ENCODE results near the gene PPP2R3B.
"Not testable (repeated sequence)": the region's sequence is repeated elsewhere in the genome, so short reads cannot be mapped to it uniquely, and the experiment has no call there.

Gene PPP2R3B

GRCh38 chrX:386768-387575 lies at the start of gene PPP2R3B:
TSS of gene PPP2R3B (minus strand) at chrX:386907. CDS start at chrX:386691, 216 bp downstream.
- no peak for DNase-seq

GRCh38 chrX:435536-436122 lies 48.9 kb upstream of the PPP2R3B start:
- DNase-seq: no peak

- no peak for DNase-seq
These were observed 48.2 kb upstream of the PPP2R3B start for GRCh38 chrX:434946-435345.

GRCh38 chrX:433771-434170 lies 47.1 kb upstream of the PPP2R3B start:
- no peak for DNase-seq

GRCh38 chrX:432666-433065 lies 46.0 kb upstream of the PPP2R3B start:
- not testable (repeated sequence) for DNase-seq

GRCh38 chrX:431492-432111 lies 44.9 kb upstream of the PPP2R3B start:
- no peak for DNase-seq

- DNase-seq: no peak
These were observed 44.3 kb upstream of the PPP2R3B start for GRCh38 chrX:431056-431455.

GRCh38 chrX:429266-429825 lies 42.6 kb upstream of the PPP2R3B start:
- DNase-seq: no peak

GRCh38 chrX:427812-428725 lies 41.4 kb upstream of the PPP2R3B start:
- no peak for DNase-seq

GRCh38 chrX:426881-427280 lies 40.2 kb upstream of the PPP2R3B start:
- no peak for DNase-seq

GRCh38 chrX:425056-425455 lies 38.3 kb upstream of the PPP2R3B start:
- no peak for DNase-seq

GRCh38 chrX:421646-422391 lies 35.1 kb upstream of the PPP2R3B start:
- DNase-seq: no peak

- no peak for DNase-seq
These were observed 34.0 kb upstream of the PPP2R3B start for GRCh38 chrX:420496-421223.

GRCh38 chrX:418927-419729 lies 32.4 kb upstream of the PPP2R3B start:
- DNase-seq: peak; percentile 25

- not testable (repeated sequence) for DNase-seq
These were observed 28.8 kb upstream of the PPP2R3B start for GRCh38 chrX:415498-415897.

GRCh38 chrX:413322-414201 lies 26.9 kb upstream of the PPP2R3B start:
- DNase-seq: no peak

GRCh38 chrX:410296-410695 lies 23.6 kb upstream of the PPP2R3B start:
- no peak for DNase-seq

- no peak for DNase-seq
These were observed 18.4 kb upstream of the PPP2R3B start for GRCh38 chrX:405149-405548.

GRCh38 chrX:404656-405055 lies 17.9 kb upstream of the PPP2R3B start:
- no peak for DNase-seq

All from NCI-H774 (cell line).